Neutrophil (primary cell): Measurements from ENCODE around the gene APOLD1.
"Not testable (repeated sequence)": the region's sequence is repeated elsewhere in the genome, so short reads cannot be mapped to it uniquely, and the experiment has no call there.

Experiments
- H3K27ac ChIP-seq: fragments of 200-600 bp; sonication (generic); 2 replicates; pipeline ENCODE4 v1.5.1; 2016; ENCODE audit warnings: mild to moderate bottlenecking, moderate library complexity
- H3K27me3 ChIP-seq: fragments of 200-600 bp; sonication (generic); 2 replicates; pipeline ENCODE4 v1.6.0; 2016; ENCODE audit warnings: mild to moderate bottlenecking
- H3K36me3 ChIP-seq: fragments of 200-600 bp; sonication (generic); 2 replicates; pipeline ENCODE4 v1.5.1; 2017
- H3K4me1 ChIP-seq, 2 experiments: fragments of 200-600 bp in 1 of 2; sonication (generic) in 1 of 2; 1 replicate in 1 of 2; 2 replicates in 1 of 2; pipeline versions ENCODE4 v1.5.1 to v1.6.1; 2013 to 2016; ENCODE audit warnings: low read depth in 1 of 2, low read length in 1 of 2, mild to moderate bottlenecking in 1 of 2, moderate library complexity in 1 of 2; ENCODE audit not compliant: control insufficient read depth in 1 of 2, insufficient read depth in 1 of 2
- H3K4me3 ChIP-seq, 2 experiments: fragments of 200-600 bp in 1 of 2; sonication (generic) in 1 of 2; 1 replicate in 1 of 2; 2 replicates in 1 of 2; pipeline ENCODE4 v1.5.1; 2013 to 2016; ENCODE audit warnings: low read depth in 1 of 2, low read length in 1 of 2, mild to moderate bottlenecking in 1 of 2, moderate library complexity in 1 of 2
- H3K9me3 ChIP-seq: fragments of 200-600 bp; sonication (generic); 2 replicates; pipeline ENCODE4 v1.5.1; 2016
- TF ChIP-seq, protein P1 (sequence below): fragments of 200-600 bp; sonication (generic); IDR thresholded peaks from 2 replicates; pipeline ENCODE4 v1.5.1; 2016; ENCODE audit warnings: antibody characterized with exemption

APOLD1 gene

DNA sequence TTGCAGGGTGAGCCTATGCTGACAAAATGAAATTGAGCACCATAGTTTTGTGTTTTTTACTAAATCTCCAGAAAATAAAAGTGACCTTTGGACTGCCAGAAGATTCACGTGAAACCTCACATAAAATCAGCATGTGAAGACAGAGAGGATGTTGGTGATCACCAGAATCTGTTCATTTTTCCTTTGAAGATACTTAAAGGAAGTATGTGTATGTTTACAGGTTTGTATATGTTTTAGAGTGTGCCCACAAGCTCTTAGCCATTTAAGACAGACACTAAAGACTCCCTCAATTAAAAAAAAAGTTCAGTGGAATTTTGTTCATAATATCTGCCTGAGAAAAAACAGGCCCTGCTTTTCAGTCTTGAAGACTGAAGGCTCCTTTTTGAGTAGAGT is 53.5 kb downstream of the APOLD1 start:
- Histone ChIP-seq H3K36me3 (peaks cover 3% of the 10 kb centered on the region), H3K4me1 (no peaks in the 10 kb centered on the region), H3K4me3 (no peak overlapping the region), H3K27ac (no peak overlapping the region), H3K9me3 (no peaks in the 10 kb centered on the region), H3K27me3 (no peaks in the 10 kb centered on the region)
- TF ChIP-seq, protein P1, sequence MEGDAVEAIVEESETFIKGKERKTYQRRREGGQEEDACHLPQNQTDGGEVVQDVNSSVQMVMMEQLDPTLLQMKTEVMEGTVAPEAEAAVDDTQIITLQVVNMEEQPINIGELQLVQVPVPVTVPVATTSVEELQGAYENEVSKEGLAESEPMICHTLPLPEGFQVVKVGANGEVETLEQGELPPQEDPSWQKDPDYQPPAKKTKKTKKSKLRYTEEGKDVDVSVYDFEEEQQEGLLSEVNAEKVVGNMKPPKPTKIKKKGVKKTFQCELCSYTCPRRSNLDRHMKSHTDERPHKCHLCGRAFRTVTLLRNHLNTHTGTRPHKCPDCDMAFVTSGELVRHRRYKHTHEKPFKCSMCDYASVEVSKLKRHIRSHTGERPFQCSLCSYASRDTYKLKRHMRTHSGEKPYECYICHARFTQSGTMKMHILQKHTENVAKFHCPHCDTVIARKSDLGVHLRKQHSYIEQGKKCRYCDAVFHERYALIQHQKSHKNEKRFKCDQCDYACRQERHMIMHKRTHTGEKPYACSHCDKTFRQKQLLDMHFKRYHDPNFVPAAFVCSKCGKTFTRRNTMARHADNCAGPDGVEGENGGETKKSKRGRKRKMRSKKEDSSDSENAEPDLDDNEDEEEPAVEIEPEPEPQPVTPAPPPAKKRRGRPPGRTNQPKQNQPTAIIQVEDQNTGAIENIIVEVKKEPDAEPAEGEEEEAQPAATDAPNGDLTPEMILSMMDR, result no peak

- not testable (repeated sequence) for H3K4me1 ChIP-seq, H3K9me3 ChIP-seq, H3K4me3 ChIP-seq, H3K27me3 ChIP-seq, H3K27ac ChIP-seq, H3K36me3 ChIP-seq
These were observed 54.0 kb downstream of the APOLD1 start for GRCh38 chr12:12839439-12839838.

- no peaks in the 10 kb centered on the region for H3K9me3 ChIP-seq
- no peaks in the 10 kb centered on the region for H3K4me1 ChIP-seq
- H3K27me3 ChIP-seq, result no peaks in the 10 kb centered on the region
- H3K27ac ChIP-seq, result no peak overlapping the region
- TF ChIP-seq, protein P1, result no peak
- H3K4me3 ChIP-seq, result no peak overlapping the region
- H3K36me3 ChIP-seq, result no peaks in the 10 kb centered on the region
These were observed 54.6 kb downstream of the APOLD1 start for GRCh38 chr12:12839873-12840579.

- H3K4me3 ChIP-seq, result no peak overlapping the region
- TF ChIP-seq, protein P1, result no peak
- H3K4me1 ChIP-seq, result no peaks in the 10 kb centered on the region
- H3K27ac ChIP-seq, result no peak overlapping the region
- H3K9me3 ChIP-seq, result no peaks in the 10 kb centered on the region
- H3K27me3 ChIP-seq, result no peaks in the 10 kb centered on the region
- no peaks in the 10 kb centered on the region for H3K36me3 ChIP-seq
These were observed 55.1 kb downstream of the APOLD1 start for GRCh38 chr12:12840580-12840899.
